Lower leg skin (tissue), 3 donors: ENCODE data around the gene NIFK.

Source experiments
- POLR2A ChIP-seq, 2 donors: fragments of 450-650 bp; IDR thresholded peaks; one replicate each; pipeline ENCODE4 v1.6.1; 2016 to 2017; ENCODE audit warnings: antibody characterized with exemption in 2 of 2, mild to moderate bottlenecking in 1 of 2, moderate library complexity in 1 of 2
- TF ChIP-seq, protein P1 (sequence below), 3 donors: fragments of 450-650 bp; IDR thresholded peaks; one replicate each; pipeline ENCODE4 v1.5.1; 2016; ENCODE audit warnings: antibody characterized with exemption in 3 of 3, mild to moderate bottlenecking in 3 of 3, moderate library complexity in 2 of 3

GRCh38 chr2:121694398-121695170, 42.1 kb downstream of the NIFK start:
- TF ChIP-seq, protein P1, sequence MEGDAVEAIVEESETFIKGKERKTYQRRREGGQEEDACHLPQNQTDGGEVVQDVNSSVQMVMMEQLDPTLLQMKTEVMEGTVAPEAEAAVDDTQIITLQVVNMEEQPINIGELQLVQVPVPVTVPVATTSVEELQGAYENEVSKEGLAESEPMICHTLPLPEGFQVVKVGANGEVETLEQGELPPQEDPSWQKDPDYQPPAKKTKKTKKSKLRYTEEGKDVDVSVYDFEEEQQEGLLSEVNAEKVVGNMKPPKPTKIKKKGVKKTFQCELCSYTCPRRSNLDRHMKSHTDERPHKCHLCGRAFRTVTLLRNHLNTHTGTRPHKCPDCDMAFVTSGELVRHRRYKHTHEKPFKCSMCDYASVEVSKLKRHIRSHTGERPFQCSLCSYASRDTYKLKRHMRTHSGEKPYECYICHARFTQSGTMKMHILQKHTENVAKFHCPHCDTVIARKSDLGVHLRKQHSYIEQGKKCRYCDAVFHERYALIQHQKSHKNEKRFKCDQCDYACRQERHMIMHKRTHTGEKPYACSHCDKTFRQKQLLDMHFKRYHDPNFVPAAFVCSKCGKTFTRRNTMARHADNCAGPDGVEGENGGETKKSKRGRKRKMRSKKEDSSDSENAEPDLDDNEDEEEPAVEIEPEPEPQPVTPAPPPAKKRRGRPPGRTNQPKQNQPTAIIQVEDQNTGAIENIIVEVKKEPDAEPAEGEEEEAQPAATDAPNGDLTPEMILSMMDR (IDR thresholded peaks at IDR 0.05), result no peak
- TF ChIP-seq POLR2A (IDR thresholded peaks at IDR 0.05), result no peak
